ENCODE measurements around the gene CDH12. TPM values are rescaled to one million over a fixed set of nuclear protein-coding genes. Genes with fewer than 3 reads are reported as not detected.

CDH12 gene
- total and polyA plus RNA-seq, 4 donors: 0.02 to 0.33 (median 0.17) TPM; not detected in 1

DNA sequence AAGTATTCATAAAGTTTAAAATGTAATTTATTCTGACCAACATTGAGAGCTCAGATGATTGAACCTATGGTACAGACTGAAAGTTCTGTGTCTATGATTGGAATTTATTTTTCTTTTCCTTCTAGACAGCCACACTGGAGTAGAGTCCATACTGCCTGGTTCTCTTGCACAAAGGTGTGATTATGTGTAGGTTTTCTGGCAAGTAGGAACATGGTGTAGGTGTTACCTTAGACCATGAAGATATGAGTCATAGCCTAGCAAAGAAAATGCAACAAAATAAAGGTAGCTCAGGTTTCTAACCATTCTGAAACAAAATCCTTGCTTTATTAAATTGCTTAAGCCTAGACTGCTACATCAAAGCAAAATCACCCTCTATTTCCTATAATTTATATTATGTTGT lies 143.4 kb downstream of the CDH12 start:
- no peak overlapping the region for H3K9ac ChIP-seq (ENCODE audit: low read depth in 1 of 2, low read length in 2 of 2)
- no peak overlapping the region for H3K4me3 ChIP-seq (ENCODE audit: low read depth in 1 of 3, low read length in 3 of 3)
- no peaks in the 10 kb centered on the region for H3K27me3 ChIP-seq (ENCODE audit: control insufficient read depth in 4 of 4, insufficient read depth in 4 of 4, low read length in 3 of 4)
- H3K4me1 ChIP-seq (ENCODE audit: control insufficient read depth in 4 of 4, insufficient read depth in 4 of 4, low read length in 3 of 4): no peaks in the 10 kb centered on the region
- no peak for TF ChIP-seq TAF1 (conservative IDR thresholded peaks at IDR 0.05)
- no peak for DNase-seq (ENCODE audit: low spot score)
- H3K36me3 ChIP-seq (ENCODE audit: control insufficient read depth in 4 of 4, insufficient read depth in 3 of 4, low read depth in 1 of 4, low read length in 3 of 4): no peaks in the 10 kb centered on the region
- no peak overlapping the region for H3K27ac ChIP-seq (ENCODE audit: low read depth in 1 of 2, low read length in 2 of 2)
- no peaks in the 10 kb centered on the region for H3K9me3 ChIP-seq (ENCODE audit: control insufficient read depth in 4 of 4, low read length in 3 of 4)

DNA sequence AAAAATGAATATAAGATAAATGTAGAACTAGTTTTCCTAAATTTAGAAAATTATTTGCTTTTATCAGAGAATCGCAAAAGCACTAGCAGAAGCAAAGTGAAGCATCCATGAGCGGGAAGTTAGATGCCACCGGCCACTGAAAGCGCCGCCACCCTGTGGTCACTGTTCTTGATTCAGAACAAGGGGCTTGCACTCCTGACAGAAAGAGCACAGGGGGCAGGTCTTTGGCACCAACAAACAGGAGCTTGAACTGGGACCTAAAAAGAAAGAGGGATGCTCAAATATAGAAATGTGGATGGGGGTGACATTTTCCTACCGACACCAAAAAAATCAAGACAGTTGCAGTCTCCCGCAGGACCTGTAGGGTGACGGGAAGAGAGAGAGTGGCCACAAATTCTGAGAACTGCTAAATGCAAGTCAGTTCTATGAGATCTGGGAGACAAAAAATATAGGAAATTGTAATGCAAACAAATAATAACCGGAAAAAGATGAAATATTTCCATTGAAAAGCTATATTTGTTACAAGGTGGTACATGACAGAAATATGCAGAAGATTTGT lies 144.3 kb downstream of the CDH12 start:
- Histone ChIP-seq H3K4me1 (ENCODE audit: control insufficient read depth in 4 of 4, insufficient read depth in 4 of 4, low read length in 3 of 4) (no peaks in the 10 kb centered on the region), H3K27ac (ENCODE audit: low read depth in 1 of 2, low read length in 2 of 2) (no peak overlapping the region), H3K36me3 (ENCODE audit: control insufficient read depth in 4 of 4, insufficient read depth in 3 of 4, low read depth in 1 of 4, low read length in 3 of 4) (no peaks in the 10 kb centered on the region), H3K9me3 (ENCODE audit: control insufficient read depth in 4 of 4, low read length in 3 of 4) (no peaks in the 10 kb centered on the region), H3K27me3 (ENCODE audit: control insufficient read depth in 4 of 4, insufficient read depth in 4 of 4, low read length in 3 of 4) (no peaks in the 10 kb centered on the region), H3K9ac (ENCODE audit: low read depth in 1 of 2, low read length in 2 of 2) (no peak overlapping the region), H3K4me3 (ENCODE audit: low read depth in 1 of 3, low read length in 3 of 3) (no peak overlapping the region)
- 78% methylated on average over 9 of the region's 9 CpGs for WGBS
- TF ChIP-seq RXRA (IDR thresholded peaks at IDR 0.05) (no peak), HNF4A (conservative IDR thresholded peaks at IDR 0.05) (no peak), TAF1 (conservative IDR thresholded peaks at IDR 0.05) (no peak), HNF4G (IDR thresholded peaks at IDR 0.05) (no peak)
- TF ChIP-seq, protein P1, sequence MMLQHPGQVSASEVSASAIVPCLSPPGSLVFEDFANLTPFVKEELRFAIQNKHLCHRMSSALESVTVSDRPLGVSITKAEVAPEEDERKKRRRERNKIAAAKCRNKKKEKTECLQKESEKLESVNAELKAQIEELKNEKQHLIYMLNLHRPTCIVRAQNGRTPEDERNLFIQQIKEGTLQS (IDR thresholded peaks at IDR 0.05): no peak
- DNase-seq (ENCODE audit: low spot score): no peak

DNA sequence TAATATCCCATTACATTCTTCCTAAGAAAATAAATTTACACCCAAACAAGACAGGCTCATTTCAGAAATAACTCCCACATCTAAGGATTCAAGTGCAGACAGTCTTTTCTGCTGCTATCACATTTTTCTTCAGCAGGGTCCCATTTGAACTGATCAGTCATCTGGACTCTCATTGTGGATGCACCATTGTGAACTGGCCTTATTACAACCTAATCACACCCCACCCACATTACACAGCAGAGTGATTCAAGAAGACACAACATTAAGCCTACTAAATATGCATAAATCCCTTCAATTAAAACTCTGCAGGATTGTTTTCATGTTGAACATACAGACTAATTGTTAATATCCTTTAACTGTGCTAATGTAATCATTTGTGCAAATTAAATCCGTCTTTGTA lies 146.2 kb downstream of the CDH12 start:
- Histone ChIP-seq H3K4me3 (ENCODE audit: low read depth in 1 of 3, low read length in 3 of 3) (no peak overlapping the region), H3K9me3 (ENCODE audit: control insufficient read depth in 4 of 4, low read length in 3 of 4) (no peaks in the 10 kb centered on the region), H3K9ac (ENCODE audit: low read depth in 1 of 2, low read length in 2 of 2) (no peak overlapping the region), H3K27ac (ENCODE audit: low read depth in 1 of 2, low read length in 2 of 2) (no peak overlapping the region), H3K36me3 (ENCODE audit: control insufficient read depth in 4 of 4, insufficient read depth in 3 of 4, low read depth in 1 of 4, low read length in 3 of 4) (no peaks in the 10 kb centered on the region), H3K27me3 (ENCODE audit: control insufficient read depth in 4 of 4, insufficient read depth in 4 of 4, low read length in 3 of 4) (no peaks in the 10 kb centered on the region), H3K4me1 (ENCODE audit: control insufficient read depth in 4 of 4, insufficient read depth in 4 of 4, low read length in 3 of 4) (no peaks in the 10 kb centered on the region)
- TF ChIP-seq YY1 (IDR thresholded peaks at IDR 0.05): no peak
- TF ChIP-seq SP1 (IDR thresholded peaks at IDR 0.05): no peak
- TF ChIP-seq, protein P2, sequence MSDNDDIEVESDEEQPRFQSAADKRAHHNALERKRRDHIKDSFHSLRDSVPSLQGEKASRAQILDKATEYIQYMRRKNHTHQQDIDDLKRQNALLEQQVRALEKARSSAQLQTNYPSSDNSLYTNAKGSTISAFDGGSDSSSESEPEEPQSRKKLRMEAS (IDR thresholded peaks at IDR 0.05): no peak
- TF ChIP-seq, protein P3, sequence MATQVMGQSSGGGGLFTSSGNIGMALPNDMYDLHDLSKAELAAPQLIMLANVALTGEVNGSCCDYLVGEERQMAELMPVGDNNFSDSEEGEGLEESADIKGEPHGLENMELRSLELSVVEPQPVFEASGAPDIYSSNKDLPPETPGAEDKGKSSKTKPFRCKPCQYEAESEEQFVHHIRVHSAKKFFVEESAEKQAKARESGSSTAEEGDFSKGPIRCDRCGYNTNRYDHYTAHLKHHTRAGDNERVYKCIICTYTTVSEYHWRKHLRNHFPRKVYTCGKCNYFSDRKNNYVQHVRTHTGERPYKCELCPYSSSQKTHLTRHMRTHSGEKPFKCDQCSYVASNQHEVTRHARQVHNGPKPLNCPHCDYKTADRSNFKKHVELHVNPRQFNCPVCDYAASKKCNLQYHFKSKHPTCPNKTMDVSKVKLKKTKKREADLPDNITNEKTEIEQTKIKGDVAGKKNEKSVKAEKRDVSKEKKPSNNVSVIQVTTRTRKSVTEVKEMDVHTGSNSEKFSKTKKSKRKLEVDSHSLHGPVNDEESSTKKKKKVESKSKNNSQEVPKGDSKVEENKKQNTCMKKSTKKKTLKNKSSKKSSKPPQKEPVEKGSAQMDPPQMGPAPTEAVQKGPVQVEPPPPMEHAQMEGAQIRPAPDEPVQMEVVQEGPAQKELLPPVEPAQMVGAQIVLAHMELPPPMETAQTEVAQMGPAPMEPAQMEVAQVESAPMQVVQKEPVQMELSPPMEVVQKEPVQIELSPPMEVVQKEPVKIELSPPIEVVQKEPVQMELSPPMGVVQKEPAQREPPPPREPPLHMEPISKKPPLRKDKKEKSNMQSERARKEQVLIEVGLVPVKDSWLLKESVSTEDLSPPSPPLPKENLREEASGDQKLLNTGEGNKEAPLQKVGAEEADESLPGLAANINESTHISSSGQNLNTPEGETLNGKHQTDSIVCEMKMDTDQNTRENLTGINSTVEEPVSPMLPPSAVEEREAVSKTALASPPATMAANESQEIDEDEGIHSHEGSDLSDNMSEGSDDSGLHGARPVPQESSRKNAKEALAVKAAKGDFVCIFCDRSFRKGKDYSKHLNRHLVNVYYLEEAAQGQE (IDR thresholded peaks at IDR 0.05): no peak
- no peak for TF ChIP-seq HNF4G (IDR thresholded peaks at IDR 0.05)
- no peak for TF ChIP-seq TAF1 (conservative IDR thresholded peaks at IDR 0.05)
- TF ChIP-seq HNF4A (conservative IDR thresholded peaks at IDR 0.05): no peak
- TF ChIP-seq FOXA1 (IDR thresholded peaks at IDR 0.05): no peak
- TF ChIP-seq JUND (IDR thresholded peaks at IDR 0.05): no peak
- TF ChIP-seq, protein P4, sequence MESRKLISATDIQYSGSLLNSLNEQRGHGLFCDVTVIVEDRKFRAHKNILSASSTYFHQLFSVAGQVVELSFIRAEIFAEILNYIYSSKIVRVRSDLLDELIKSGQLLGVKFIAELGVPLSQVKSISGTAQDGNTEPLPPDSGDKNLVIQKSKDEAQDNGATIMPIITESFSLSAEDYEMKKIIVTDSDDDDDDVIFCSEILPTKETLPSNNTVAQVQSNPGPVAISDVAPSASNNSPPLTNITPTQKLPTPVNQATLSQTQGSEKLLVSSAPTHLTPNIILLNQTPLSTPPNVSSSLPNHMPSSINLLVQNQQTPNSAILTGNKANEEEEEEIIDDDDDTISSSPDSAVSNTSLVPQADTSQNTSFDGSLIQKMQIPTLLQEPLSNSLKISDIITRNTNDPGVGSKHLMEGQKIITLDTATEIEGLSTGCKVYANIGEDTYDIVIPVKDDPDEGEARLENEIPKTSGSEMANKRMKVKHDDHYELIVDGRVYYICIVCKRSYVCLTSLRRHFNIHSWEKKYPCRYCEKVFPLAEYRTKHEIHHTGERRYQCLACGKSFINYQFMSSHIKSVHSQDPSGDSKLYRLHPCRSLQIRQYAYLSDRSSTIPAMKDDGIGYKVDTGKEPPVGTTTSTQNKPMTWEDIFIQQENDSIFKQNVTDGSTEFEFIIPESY (IDR thresholded peaks at IDR 0.05): no peak
- no peak for TF ChIP-seq NR2F2 (IDR thresholded peaks at IDR 0.05)
- no peak for TF ChIP-seq RAD21 (IDR thresholded peaks at IDR 0.05)
- 74% methylated on average over 1 of the region's 1 CpG for WGBS
- DNase-seq (ENCODE audit: low spot score): no peak
